NOMO-1 treated with dmso at 0.1 percent for 144 hours (cell line): ENCODE results near the gene ZNF225.
"Not testable (repeated sequence)": the region's sequence is repeated elsewhere in the genome, so short reads cannot be mapped to it uniquely, and the experiment has no call there.

ENCODE experiments used
- DNase-seq: peaks from one replicate; lab custom pipeline; 2025; ENCODE audit not compliant: unreplicated experiment; lab: John Stamatoyannopoulos, UW

ZNF225 gene

DNA sequence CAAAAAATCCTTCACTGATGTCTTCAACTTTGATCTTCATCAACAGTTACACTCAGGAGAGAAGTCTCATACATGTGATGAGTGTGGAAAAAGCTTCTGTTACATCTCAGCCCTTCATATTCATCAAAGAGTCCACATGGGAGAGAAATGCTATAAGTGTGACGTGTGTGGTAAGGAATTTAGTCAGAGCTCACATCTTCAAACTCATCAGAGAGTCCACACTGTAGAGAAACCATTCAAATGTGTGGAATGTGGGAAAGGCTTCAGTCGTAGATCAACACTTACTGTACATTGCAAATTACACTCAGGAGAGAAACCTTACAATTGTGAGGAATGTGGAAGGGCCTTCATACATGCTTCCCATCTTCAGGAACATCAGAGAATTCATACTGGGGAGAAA lies 43.3 kb downstream of the ZNF225 start:
- no peak for DNase-seq

DNA sequence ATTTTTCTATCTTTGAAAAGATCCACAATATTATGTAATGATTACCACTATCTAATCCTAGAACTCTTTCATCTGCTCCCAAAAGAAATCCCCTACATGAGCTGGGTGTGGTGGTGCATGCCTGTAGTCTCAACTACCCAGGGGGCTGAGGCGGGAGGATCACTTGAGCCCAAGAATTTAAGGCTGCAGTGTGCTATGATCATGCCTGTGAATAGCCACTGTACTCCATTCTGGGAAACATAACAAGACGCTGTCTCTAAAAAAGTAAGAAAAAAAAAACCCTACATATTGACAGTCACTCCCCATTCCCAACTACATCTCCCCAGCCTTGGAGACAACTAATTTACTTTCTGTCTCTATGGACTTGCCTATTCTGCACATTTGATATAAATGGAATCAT lies 50.6 kb downstream of the ZNF225 start:
- DNase-seq, result no peak

DNA sequence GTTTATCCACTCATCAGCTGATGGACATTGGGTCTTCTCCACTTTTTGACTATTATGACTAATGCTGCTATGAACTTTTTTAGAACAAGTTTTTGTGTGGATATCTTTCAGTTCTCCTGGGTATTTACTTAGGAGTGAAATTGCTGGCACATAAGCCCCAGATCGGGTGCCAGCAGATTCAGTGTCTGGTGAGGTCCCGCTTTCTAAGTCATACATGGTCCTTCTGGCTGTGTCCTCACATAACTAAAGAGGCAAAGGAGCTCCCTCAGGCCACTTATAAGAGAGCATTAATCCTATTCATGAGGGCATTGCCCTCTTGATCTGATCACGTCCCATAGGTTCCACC lies 51.1 kb downstream of the ZNF225 start:
- DNase-seq, result no peak

DNA sequence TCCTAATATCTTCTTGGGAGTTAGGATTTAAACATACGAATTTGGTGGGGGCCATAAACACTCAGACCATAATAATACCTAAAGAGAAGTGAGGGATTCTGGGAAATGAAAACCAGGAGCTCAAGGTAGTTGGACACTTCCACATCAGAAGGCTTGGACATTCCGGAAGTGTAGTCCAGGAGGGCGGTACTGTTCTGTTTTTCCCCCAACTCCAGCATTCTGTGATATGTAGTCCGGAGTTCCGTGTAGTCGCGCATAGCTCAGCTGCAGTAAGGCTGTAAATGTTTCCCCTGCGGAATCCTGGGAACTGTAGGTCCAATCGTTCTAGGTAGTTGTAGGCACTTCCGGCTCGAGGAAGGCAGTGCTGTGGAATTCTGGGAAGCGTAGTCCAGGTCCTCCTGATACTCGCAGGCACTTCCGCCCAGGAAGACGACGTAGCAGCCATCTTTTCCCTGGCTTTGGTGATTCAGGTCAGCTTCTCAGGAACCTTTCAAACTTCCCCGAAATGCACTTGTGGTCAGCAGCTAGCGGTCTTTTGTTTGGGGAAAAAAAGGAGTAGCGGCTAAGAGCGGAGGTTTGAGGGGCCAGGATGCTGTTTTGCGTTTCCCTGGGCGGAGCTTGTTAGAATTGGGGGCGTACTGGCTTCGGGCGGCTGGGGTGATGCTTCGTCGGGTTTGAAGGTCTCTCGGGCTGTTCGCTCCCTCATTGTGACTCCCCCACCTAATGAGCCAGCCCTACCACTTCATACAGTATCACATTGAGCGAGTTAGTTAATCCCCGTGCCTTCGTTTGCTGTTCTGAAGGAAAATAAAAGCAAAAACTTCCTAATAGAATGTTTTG lies 51.7 kb downstream of the ZNF225 start, which contains the start of gene ZNF226:
Gene ZNF226 (plus strand): TSS at position 428 of the 840 bp plus-strand sequence. CDS start 4,981 bp downstream, outside the sequence.
- peak; percentile 97 for DNase-seq

DNA sequence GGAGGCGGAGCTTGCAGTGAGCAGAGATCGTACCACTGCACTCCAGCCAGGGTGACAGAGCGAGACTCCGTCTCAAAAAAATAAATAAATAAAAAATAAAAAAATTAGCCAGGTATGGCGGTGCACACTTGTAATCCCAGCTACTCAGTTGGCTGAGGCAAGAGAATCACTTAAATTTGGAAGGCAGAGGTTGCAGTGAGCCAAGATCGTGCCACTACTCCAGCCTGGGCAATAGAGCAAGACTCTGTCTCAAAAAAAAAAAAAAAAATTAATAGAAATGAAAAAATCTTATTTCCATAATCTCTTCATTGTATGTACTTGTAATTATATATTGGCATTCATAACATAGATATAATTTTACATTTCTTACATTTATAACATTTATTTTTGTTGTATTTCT lies 57.5 kb downstream of the ZNF225 start:
- DNase-seq, result not testable (repeated sequence)

DNA sequence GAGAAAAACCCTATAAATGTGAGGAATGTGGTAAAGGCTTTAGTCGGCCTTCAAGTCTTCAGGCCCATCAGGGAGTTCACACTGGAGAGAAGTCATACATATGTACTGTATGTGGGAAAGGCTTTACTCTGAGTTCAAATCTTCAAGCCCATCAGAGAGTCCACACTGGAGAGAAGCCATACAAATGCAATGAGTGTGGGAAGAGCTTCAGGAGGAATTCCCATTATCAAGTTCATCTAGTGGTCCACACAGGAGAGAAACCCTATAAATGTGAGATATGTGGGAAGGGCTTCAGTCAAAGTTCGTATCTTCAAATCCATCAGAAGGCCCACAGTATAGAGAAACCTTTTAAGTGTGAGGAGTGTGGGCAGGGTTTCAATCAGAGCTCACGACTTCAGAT lies 63.4 kb downstream of the ZNF225 start:
- no peak for DNase-seq

DNA sequence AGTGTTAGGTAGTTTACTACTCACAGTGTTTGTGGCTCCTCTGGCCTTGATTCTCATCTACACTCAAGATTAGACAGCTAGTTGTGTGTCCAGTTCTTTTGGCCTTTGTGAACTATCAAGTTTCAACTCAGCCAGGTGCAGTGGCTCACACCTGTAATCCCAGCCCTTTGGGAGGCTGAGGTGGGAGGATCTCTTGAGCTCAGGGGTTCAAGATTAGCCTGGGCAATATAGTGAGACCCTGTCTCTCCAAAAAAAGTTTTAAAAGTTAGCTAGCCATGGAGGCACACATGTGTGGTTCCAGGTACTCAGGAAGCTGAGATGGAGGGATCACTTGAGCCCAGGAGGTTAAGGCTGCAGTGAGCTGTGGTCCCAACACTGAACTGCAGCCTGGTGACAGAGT lies 67.8 kb downstream of the ZNF225 start:
- DNase-seq, result no peak

GRCh38 chr19:44182145-44182544 lies 68.9 kb downstream of the ZNF225 start:
- DNase-seq, result no peak
